Measurements from ENCODE around the gene BRK1. TPM values are rescaled to one million over a fixed set of nuclear protein-coding genes. Genes with fewer than 3 reads are reported as not detected.

BRK1 gene
- total RNA-seq, 1 donor from 2014 or later, result 126 TPM

Other genes starting within 250 kb of the BRK1 start
- gene CIDEC, start 235.4 kb upstream of the BRK1 start, total RNA-seq (ENCODE audit: unreplicated experiment), result not detected
- 37.8 TPM for gene JAGN1, start 225.1 kb upstream of the BRK1 start, total RNA-seq (ENCODE audit: unreplicated experiment)
- 3.9 TPM for gene IL17RE, start 212.8 kb upstream of the BRK1 start, total RNA-seq (ENCODE audit: unreplicated experiment)
- gene IL17RC, start 198.6 kb upstream of the BRK1 start, total RNA-seq (ENCODE audit: unreplicated experiment), result 41.9 TPM
- gene CRELD1, start 181.8 kb upstream of the BRK1 start, total RNA-seq (ENCODE audit: unreplicated experiment), result 92.6 TPM
- gene PRRT3, start 163.3 kb upstream of the BRK1 start, total RNA-seq (ENCODE audit: unreplicated experiment), result 8.9 TPM
- gene EMC3, start 128.8 kb upstream of the BRK1 start, total RNA-seq (ENCODE audit: unreplicated experiment), result 49.0 TPM
- 7.0 TPM for gene FANCD2, start 89.2 kb upstream of the BRK1 start, total RNA-seq (ENCODE audit: unreplicated experiment)
- gene FANCD2OS, start 7.4 kb upstream of the BRK1 start, total RNA-seq (ENCODE audit: unreplicated experiment), result not detected
- 69.2 TPM for gene VHL, start 26.1 kb downstream of the BRK1 start, total RNA-seq (ENCODE audit: unreplicated experiment)
- 0.20 TPM for gene IRAK2, start 49.2 kb downstream of the BRK1 start, total RNA-seq (ENCODE audit: unreplicated experiment)
- gene TATDN2, start 132.8 kb downstream of the BRK1 start, total RNA-seq (ENCODE audit: unreplicated experiment), result 24.7 TPM
- 0.64 TPM for gene GHRL, start 177.3 kb downstream of the BRK1 start, total RNA-seq (ENCODE audit: unreplicated experiment)
- gene SEC13, start 205.4 kb downstream of the BRK1 start, total RNA-seq (ENCODE audit: unreplicated experiment), result 109 TPM